ENCODE data around the gene BCL2L11.

DNA sequence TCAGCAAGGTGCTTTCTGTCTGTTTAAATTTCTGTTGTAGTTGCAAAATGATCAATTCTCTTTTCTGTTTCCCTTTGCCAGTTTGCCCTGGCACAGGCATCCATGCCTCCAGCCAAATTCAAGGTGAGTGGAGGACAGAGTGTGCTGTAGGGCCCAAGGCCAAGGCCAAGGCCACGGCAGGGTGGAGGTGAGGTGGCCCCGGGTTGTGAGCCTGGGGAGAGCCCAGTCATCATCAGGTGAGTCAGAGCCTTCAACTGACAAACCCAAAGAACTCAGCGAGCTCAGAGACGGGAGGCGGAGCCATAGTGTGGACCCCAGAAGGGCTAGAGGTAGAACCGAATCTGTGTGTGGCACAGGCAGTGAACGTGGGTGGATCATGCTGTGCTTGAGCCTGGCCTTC, 55.7 kb downstream of the BCL2L11 start:
- TF ChIP-seq ZNF274 (IDR thresholded peaks at IDR 0.05; ENCODE audit: insufficient read depth, insufficient read length) (no peak), ZBED1 (IDR thresholded peaks at IDR 0.05; ENCODE audit: borderline replicate concordance) (no peak), TCF12 (IDR thresholded peaks at IDR 0.05; ENCODE audit: low read depth, low read length) (no peak), POLR2A (IDR thresholded peaks at IDR 0.05; ENCODE audit: low read depth, low read length) (no peak), EP300 (IDR thresholded peaks at IDR 0.05; ENCODE audit: borderline replicate concordance in 1 of 2, control insufficient read depth in 1 of 2, low read depth in 2 of 2, low read length in 2 of 2) (no peak), TAF1 (IDR thresholded peaks at IDR 0.05; ENCODE audit: borderline replicate concordance, low read depth, low read length) (no peak), BRCA1 (IDR thresholded peaks at IDR 0.05; ENCODE audit: low read depth, low read length) (no peak), RCOR1 (conservative IDR thresholded peaks at IDR 0.05; ENCODE audit: low read depth, low read length) (no peak)
- TF ChIP-seq, protein P1, sequence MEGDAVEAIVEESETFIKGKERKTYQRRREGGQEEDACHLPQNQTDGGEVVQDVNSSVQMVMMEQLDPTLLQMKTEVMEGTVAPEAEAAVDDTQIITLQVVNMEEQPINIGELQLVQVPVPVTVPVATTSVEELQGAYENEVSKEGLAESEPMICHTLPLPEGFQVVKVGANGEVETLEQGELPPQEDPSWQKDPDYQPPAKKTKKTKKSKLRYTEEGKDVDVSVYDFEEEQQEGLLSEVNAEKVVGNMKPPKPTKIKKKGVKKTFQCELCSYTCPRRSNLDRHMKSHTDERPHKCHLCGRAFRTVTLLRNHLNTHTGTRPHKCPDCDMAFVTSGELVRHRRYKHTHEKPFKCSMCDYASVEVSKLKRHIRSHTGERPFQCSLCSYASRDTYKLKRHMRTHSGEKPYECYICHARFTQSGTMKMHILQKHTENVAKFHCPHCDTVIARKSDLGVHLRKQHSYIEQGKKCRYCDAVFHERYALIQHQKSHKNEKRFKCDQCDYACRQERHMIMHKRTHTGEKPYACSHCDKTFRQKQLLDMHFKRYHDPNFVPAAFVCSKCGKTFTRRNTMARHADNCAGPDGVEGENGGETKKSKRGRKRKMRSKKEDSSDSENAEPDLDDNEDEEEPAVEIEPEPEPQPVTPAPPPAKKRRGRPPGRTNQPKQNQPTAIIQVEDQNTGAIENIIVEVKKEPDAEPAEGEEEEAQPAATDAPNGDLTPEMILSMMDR (IDR thresholded peaks at IDR 0.05 in 2 of 3, conservative IDR thresholded peaks at IDR 0.05 in 1 of 3; ENCODE audit: control insufficient read depth in 2 of 3, extremely low read depth in 1 of 3, insufficient read depth in 1 of 3, low read depth in 3 of 3, low read length in 3 of 3): no peak
- TF ChIP-seq, protein P2, sequence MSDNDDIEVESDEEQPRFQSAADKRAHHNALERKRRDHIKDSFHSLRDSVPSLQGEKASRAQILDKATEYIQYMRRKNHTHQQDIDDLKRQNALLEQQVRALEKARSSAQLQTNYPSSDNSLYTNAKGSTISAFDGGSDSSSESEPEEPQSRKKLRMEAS (IDR thresholded peaks at IDR 0.05; ENCODE audit: low read depth, low read length): no peak
- TF ChIP-seq, protein P3, sequence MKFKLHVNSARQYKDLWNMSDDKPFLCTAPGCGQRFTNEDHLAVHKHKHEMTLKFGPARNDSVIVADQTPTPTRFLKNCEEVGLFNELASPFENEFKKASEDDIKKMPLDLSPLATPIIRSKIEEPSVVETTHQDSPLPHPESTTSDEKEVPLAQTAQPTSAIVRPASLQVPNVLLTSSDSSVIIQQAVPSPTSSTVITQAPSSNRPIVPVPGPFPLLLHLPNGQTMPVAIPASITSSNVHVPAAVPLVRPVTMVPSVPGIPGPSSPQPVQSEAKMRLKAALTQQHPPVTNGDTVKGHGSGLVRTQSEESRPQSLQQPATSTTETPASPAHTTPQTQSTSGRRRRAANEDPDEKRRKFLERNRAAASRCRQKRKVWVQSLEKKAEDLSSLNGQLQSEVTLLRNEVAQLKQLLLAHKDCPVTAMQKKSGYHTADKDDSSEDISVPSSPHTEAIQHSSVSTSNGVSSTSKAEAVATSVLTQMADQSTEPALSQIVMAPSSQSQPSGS (IDR thresholded peaks at IDR 0.05; ENCODE audit: low read length): no peak
- TF ChIP-seq, protein P4, sequence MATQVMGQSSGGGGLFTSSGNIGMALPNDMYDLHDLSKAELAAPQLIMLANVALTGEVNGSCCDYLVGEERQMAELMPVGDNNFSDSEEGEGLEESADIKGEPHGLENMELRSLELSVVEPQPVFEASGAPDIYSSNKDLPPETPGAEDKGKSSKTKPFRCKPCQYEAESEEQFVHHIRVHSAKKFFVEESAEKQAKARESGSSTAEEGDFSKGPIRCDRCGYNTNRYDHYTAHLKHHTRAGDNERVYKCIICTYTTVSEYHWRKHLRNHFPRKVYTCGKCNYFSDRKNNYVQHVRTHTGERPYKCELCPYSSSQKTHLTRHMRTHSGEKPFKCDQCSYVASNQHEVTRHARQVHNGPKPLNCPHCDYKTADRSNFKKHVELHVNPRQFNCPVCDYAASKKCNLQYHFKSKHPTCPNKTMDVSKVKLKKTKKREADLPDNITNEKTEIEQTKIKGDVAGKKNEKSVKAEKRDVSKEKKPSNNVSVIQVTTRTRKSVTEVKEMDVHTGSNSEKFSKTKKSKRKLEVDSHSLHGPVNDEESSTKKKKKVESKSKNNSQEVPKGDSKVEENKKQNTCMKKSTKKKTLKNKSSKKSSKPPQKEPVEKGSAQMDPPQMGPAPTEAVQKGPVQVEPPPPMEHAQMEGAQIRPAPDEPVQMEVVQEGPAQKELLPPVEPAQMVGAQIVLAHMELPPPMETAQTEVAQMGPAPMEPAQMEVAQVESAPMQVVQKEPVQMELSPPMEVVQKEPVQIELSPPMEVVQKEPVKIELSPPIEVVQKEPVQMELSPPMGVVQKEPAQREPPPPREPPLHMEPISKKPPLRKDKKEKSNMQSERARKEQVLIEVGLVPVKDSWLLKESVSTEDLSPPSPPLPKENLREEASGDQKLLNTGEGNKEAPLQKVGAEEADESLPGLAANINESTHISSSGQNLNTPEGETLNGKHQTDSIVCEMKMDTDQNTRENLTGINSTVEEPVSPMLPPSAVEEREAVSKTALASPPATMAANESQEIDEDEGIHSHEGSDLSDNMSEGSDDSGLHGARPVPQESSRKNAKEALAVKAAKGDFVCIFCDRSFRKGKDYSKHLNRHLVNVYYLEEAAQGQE (IDR thresholded peaks at IDR 0.05; ENCODE audit: low read depth, low read length): no peak

Data from GM12878 (cell line).